ENCODE data around the gene NUP62. TPM values are rescaled to one million over a fixed set of nuclear protein-coding genes. Genes with fewer than 3 reads are reported as not detected.

NUP62 gene
- total RNA-seq, 1 experiment from 2014 or later, result 85.2 TPM

DNA sequence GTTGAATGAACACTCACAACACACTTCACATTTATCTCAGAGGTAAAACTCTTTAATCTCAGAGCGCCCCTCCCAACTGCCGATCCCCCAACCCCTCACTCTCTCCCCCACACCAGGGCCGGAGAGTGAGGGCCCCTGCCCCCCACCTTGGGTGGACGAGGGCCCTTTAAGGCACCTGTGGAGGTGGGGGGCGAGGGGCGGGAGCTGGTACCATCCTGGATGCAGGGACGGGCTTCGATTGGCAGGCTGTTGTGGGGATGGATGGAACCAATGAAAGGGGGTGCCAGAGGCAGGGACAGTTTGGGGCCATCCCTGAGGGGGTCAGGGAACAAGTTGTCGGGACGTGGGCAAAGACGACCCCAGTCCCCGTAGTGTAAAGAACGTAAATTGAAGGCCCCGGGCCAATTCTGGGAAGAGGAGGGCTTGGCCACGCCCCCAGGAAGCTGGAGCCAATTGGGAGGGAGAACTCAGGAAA is 60.3 kb downstream of the NUP62 start:
- CTCF ChIA-PET, result interaction anchor here (1.1 to 1.3 kb wide), 2 partner anchors 118 to 152 kb away, joined by 4 to 5 read pairs; no protein-coding TSS in a partner anchor

More for the DNA sequence above, 60.3 kb downstream of the NUP62 start:
- Histone ChIP-seq H3K9me3 (ENCODE audit: control insufficient read depth in 1 of 2, insufficient read depth in 1 of 2, low read depth in 1 of 2, low read length in 2 of 2) (no peaks in the 10 kb centered on the region), H2AFZ (ENCODE audit: low read depth, low read length, poor library complexity, severe bottlenecking) (no peak overlapping the region), H3K27ac (ENCODE audit: low read depth, low read length) (peak overlapping the region; percentile 91), H3K27me3 (ENCODE audit: insufficient read depth, low read length) (no peaks in the 10 kb centered on the region), H3K4me2 (ENCODE audit: low read length) (peak overlapping the region; percentile 68), H3K79me2 (ENCODE audit: insufficient read depth, low read length) (peaks cover 35% of the 10 kb centered on the region), H3K9ac (ENCODE audit: low read length) (no peak overlapping the region), H3K4me3 (replicated peaks in 1 of 2; ENCODE audit: low read depth in 1 of 2, low read length in 2 of 2) (peak overlapping the region; percentile 31 to 34), H4K20me1 (ENCODE audit: insufficient read depth) (peaks cover 5% of the 10 kb centered on the region; the same call in 1 of the 2 replicates), H3K36me3 (ENCODE audit: control insufficient read depth in 1 of 2, insufficient read depth in 2 of 2, low read length in 2 of 2) (peaks cover 3 to 20% of the 10 kb centered on the region in 2 experiments; a peak in 2 of 4 replicates), H3K4me1 (ENCODE audit: control insufficient read depth in 1 of 2, insufficient read depth in 2 of 2, low read length in 2 of 2) (peaks cover 30 to 53% of the 10 kb centered on the region in 2 experiments; a peak in 3 of 4 replicates), H3K9me2 (ENCODE audit: insufficient read depth) (no peaks in the 10 kb centered on the region)
- DNase-seq (ENCODE audit: low read depth, low spot score) (no peak), ATAC-seq (peak; percentile 25)
- TF ChIP-seq JUND (IDR thresholded peaks at IDR 0.05) (no peak), SP1 (IDR thresholded peaks at IDR 0.05; ENCODE audit: low read depth) (no peak), SIN3A (IDR thresholded peaks at IDR 0.05; ENCODE audit: low read depth) (no peak), ZBTB33 (IDR thresholded peaks at IDR 0.05; ENCODE audit: extremely low read depth, insufficient replicate concordance, low read length) (no peak), YY1 (IDR thresholded peaks at IDR 0.05; ENCODE audit: extremely low read depth, insufficient replicate concordance, low read depth, low read length) (no peak)
- TF ChIP-seq, protein P1, sequence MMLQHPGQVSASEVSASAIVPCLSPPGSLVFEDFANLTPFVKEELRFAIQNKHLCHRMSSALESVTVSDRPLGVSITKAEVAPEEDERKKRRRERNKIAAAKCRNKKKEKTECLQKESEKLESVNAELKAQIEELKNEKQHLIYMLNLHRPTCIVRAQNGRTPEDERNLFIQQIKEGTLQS (IDR thresholded peaks at IDR 0.05), result no peak
- intact Hi-C loops (cut with micrococcal nuclease), result loop anchor here (1.0 to 5.0 kb wide), 2 partner anchors 8 to 102 kb away; partner anchors contain the start of genes AKT1S1, AP2A1 and TBC1D17
- RAD21 ChIA-PET (ENCODE audit: low non-redundant PET in 1 of 2, low total read pairs in 2 of 2, uncharacterized antibody in 2 of 2, unreplicated experiment in 2 of 2), result interaction anchor here in 1 of 2 experiments (0.6 kb wide), 1 partner anchor 460 kb away, joined by 3 read pairs; no protein-coding TSS in a partner anchor
- POLR2A ChIA-PET, result interaction anchor here (0.6 to 2.0 kb wide), 10 partner anchors 8 to 408 kb away, joined by 3 to 12 read pairs (median 4); partner anchors contain the start of genes AKT1S1, ATF5, NUP62 and PTOV1
- BruUV-seq (replicated peaks), result no TSS peak
